ENCODE results near the gene CENPN.

DNA sequence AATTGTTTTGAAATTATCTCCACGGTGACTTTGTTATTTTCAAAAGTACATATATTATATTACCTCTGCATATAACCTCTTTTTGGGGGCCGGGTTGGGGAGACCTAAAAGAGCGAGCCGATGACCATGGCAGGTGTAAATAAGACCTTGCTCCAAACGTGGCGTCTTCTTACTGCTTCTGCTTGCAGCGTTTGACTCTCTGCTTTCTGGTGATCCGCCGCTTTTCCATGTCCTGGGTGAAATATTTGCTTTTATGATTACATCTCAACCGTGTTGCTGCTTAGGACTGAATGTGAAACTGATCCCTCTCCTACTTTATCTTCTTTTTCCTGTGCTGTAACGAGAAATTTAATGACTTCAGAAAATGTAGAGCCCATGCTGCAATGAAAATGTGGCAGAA is 46.7 kb downstream of the CENPN start:
- TF ChIP-seq, protein P1, sequence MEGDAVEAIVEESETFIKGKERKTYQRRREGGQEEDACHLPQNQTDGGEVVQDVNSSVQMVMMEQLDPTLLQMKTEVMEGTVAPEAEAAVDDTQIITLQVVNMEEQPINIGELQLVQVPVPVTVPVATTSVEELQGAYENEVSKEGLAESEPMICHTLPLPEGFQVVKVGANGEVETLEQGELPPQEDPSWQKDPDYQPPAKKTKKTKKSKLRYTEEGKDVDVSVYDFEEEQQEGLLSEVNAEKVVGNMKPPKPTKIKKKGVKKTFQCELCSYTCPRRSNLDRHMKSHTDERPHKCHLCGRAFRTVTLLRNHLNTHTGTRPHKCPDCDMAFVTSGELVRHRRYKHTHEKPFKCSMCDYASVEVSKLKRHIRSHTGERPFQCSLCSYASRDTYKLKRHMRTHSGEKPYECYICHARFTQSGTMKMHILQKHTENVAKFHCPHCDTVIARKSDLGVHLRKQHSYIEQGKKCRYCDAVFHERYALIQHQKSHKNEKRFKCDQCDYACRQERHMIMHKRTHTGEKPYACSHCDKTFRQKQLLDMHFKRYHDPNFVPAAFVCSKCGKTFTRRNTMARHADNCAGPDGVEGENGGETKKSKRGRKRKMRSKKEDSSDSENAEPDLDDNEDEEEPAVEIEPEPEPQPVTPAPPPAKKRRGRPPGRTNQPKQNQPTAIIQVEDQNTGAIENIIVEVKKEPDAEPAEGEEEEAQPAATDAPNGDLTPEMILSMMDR (IDR thresholded peaks at IDR 0.05; ENCODE audit: low read depth, low read length) = no peak
- TF ChIP-seq POLR2A (IDR thresholded peaks at IDR 0.05; ENCODE audit: extremely low read depth, insufficient read length) = no peak

Measured in NB4 (cell line).